Small intestine (tissue), 7 donors: ENCODE measurements around the gene NKD1. TPM values are rescaled to one million over a fixed set of nuclear protein-coding genes. Genes with fewer than 3 reads are reported as not detected.

Source experiments
- DNase-seq, 2 donors: peaks; one replicate each; pipeline versions ENCODE4 v3.0.0 to v3.0.0-alpha.2; 2013
- FAIRE-seq: peaks from 2 replicates; lab custom pipeline; 2012; peaks lifted over from hg19 to GRCh38; lab: Jason Lieb, UNC
- H3K27ac ChIP-seq, 3 donors: one replicate each; pipeline ENCODE4 v1.5.1; 2013; ENCODE audit warnings: low read length in 2 of 3, mild to moderate bottlenecking in 2 of 3, control low read depth in 1 of 3, inconsistent platforms in 1 of 3, low read depth in 1 of 3, moderate library complexity in 1 of 3
- H3K27me3 ChIP-seq, 3 donors: one replicate each; pipeline ENCODE4 v1.6.1; 2013; ENCODE audit warnings: low read length in 3 of 3, inconsistent platforms in 1 of 3; ENCODE audit not compliant: control insufficient read depth in 3 of 3, insufficient read depth in 3 of 3
- H3K36me3 ChIP-seq, 3 donors: one replicate each; pipeline ENCODE4 v1.6.1; 2013; ENCODE audit warnings: low read length in 3 of 3, inconsistent platforms in 1 of 3, low read depth in 1 of 3, mild to moderate bottlenecking in 1 of 3, moderate library complexity in 1 of 3; ENCODE audit not compliant: control insufficient read depth in 3 of 3, insufficient read depth in 2 of 3
- H3K4me1 ChIP-seq, 3 donors: one replicate each; pipeline ENCODE4 v1.6.1; 2013; ENCODE audit warnings: low read length in 2 of 3, inconsistent platforms in 1 of 3, low read depth in 1 of 3, mild to moderate bottlenecking in 1 of 3, moderate library complexity in 1 of 3; ENCODE audit not compliant: control insufficient read depth in 3 of 3, insufficient read depth in 2 of 3
- H3K4me3 ChIP-seq, 3 donors: one replicate each; pipeline ENCODE4 v1.5.1; 2013; ENCODE audit warnings: low read length in 3 of 3, control low read depth in 1 of 3, inconsistent platforms in 1 of 3, low read depth in 1 of 3, mild to moderate bottlenecking in 1 of 3, moderate library complexity in 1 of 3
- H3K9me3 ChIP-seq, 2 donors: one replicate each; pipeline ENCODE4 v1.6.1; 2013; ENCODE audit warnings: low read depth in 1 of 2, low read length in 1 of 2; ENCODE audit not compliant: control insufficient read depth in 2 of 2, insufficient read depth in 1 of 2
- WGBS, 3 donors: extraction: QIAGEN DNeasy Blood & Tissue Kit; methylation state at CpG; one replicate each; pipeline ENCODE4 v1.1.7; 2013; 5-methylcytosine and 5-hydroxymethylcytosine counted together
- polyA plus RNA-seq, 4 donors: library from polyadenylated mRNA; stranded (reverse) in 3 of 4; unstranded in 1 of 4; fragments of 200-250 nt in 3 of 4; fragments of 120-200 nt in 1 of 4; gene quantifications; one replicate each; pipeline versions ENCODE4 v1.2.1 to v1.2.3, GENCODE V29; 2013
- donor health status: healthy with polysubstance abuse.
- donor health status: control.
- donor health status: control.
- donor health status: Bipolar disorder and iron deficiency.
- donor health status: healthy.

Gene NKD1
- polyA plus RNA-seq, 4 donors = 0.22 to 2.9 (median 1.3) TPM

GRCh38 chr16:50602126-50602525 is 53.9 kb downstream of the NKD1 start:
- DNase-seq (no peak), FAIRE-seq (no peak)
- Histone ChIP-seq H3K27me3 (no peaks in the 10 kb centered on the region), H3K9me3 (no peaks in the 10 kb centered on the region), H3K4me3 (no peak overlapping the region), H3K27ac (peak overlapping the region in 1 of 3 donors; percentile 46), H3K36me3 (peaks cover 0 to 10% (median 0%) of the 10 kb centered on the region in 3 donors), H3K4me1 (peaks cover 0 to 10% (median 2%) of the 10 kb centered on the region in 3 donors)
- 39 to 73% (median 70%) methylated on average over 5 of the region's 5 CpGs for WGBS, 3 donors

- H3K36me3 ChIP-seq = peaks cover 0 to 10% (median 0%) of the 10 kb centered on the region in 3 donors
- peaks cover 0 to 10% (median 2%) of the 10 kb centered on the region in 3 donors for H3K4me1 ChIP-seq
- H3K9me3 ChIP-seq = no peaks in the 10 kb centered on the region
- 40 to 50% (median 46%) methylated on average over 14 of the region's 14 CpGs for WGBS, 3 donors
- FAIRE-seq = no peak
- peak overlapping the region in 2 of 3 donors; percentile 46 to 50 for H3K27ac ChIP-seq
- H3K4me3 ChIP-seq = no peak overlapping the region
- no peaks in the 10 kb centered on the region for H3K27me3 ChIP-seq
- peak in 1 of 2 donors; percentile 33 for DNase-seq
Observed at GRCh38 chr16:50602531-50603205, 54.5 kb downstream of the NKD1 start.

GRCh38 chr16:50603206-50604064 is 55.2 kb downstream of the NKD1 start:
- Histone ChIP-seq H3K4me1 (peaks cover 0 to 10% (median 2%) of the 10 kb centered on the region in 3 donors), H3K9me3 (no peaks in the 10 kb centered on the region), H3K4me3 (no peak overlapping the region), H3K27me3 (no peaks in the 10 kb centered on the region), H3K36me3 (peaks cover 0 to 10% (median 0%) of the 10 kb centered on the region in 3 donors), H3K27ac (peak overlapping the region in 2 of 3 donors; percentile 36 to 50)
- FAIRE-seq = no peak
- 57 to 77% (median 76%) methylated on average over 18 of the region's 18 CpGs for WGBS, 3 donors
- no peak for DNase-seq

- 78 to 91% (median 85%) methylated on average over 2 of the region's 2 CpGs for WGBS, 3 donors
- H3K27ac ChIP-seq = peak overlapping the region in 2 of 3 donors; percentile 36 to 50
- FAIRE-seq (no peak), DNase-seq (no peak)
- no peaks in the 10 kb centered on the region for H3K9me3 ChIP-seq
- no peak overlapping the region for H3K4me3 ChIP-seq
- H3K4me1 ChIP-seq = peaks cover 0 to 12% (median 2%) of the 10 kb centered on the region in 3 donors
- peaks cover 0 to 10% (median 0%) of the 10 kb centered on the region in 3 donors for H3K36me3 ChIP-seq
- no peaks in the 10 kb centered on the region for H3K27me3 ChIP-seq
Observed at GRCh38 chr16:50604065-50604418, 55.8 kb downstream of the NKD1 start.

GRCh38 chr16:50604610-50605009 is 56.4 kb downstream of the NKD1 start:
- DNase-seq = no peak
- H3K27ac ChIP-seq = no peak overlapping the region
- WGBS, 3 donors = 61 to 81% (median 67%) methylated on average over 4 of the region's 4 CpGs

GRCh38 chr16:50605733-50606430 is 57.7 kb downstream of the NKD1 start:
- Histone ChIP-seq H3K36me3 (peaks cover 0 to 7% (median 0%) of the 10 kb centered on the region in 3 donors), H3K27me3 (no peaks in the 10 kb centered on the region), H3K4me1 (peaks cover 0 to 20% (median 2%) of the 10 kb centered on the region in 3 donors), H3K4me3 (no peak overlapping the region), H3K27ac (no peak overlapping the region), H3K9me3 (no peaks in the 10 kb centered on the region)
- WGBS, 3 donors = 86 to 92% (median 89%) methylated on average over 19 of the region's 19 CpGs
- FAIRE-seq (no peak), DNase-seq (no peak)

More at GRCh38 chr16:50604610-50605009, 56.4 kb downstream of the NKD1 start:
- Histone ChIP-seq H3K4me1 (peaks cover 0 to 13% (median 2%) of the 10 kb centered on the region in 3 donors), H3K9me3 (no peaks in the 10 kb centered on the region), H3K4me3 (no peak overlapping the region), H3K27me3 (no peaks in the 10 kb centered on the region), H3K36me3 (peaks cover 0 to 10% (median 0%) of the 10 kb centered on the region in 3 donors)
- FAIRE-seq = no peak

GRCh38 chr16:50606431-50607050 is 58.3 kb downstream of the NKD1 start:
- H3K4me1 ChIP-seq = peaks cover 0 to 22% (median 1%) of the 10 kb centered on the region in 3 donors
- peaks cover 0 to 10% (median 0%) of the 10 kb centered on the region in 3 donors for H3K36me3 ChIP-seq
- H3K4me3 ChIP-seq = no peak overlapping the region
- FAIRE-seq (no peak), DNase-seq (no peak)
- H3K27me3 ChIP-seq = no peaks in the 10 kb centered on the region
- 83 to 91% (median 86%) methylated on average over 17 of the region's 17 CpGs for WGBS, 3 donors
- H3K27ac ChIP-seq = no peak overlapping the region
- H3K9me3 ChIP-seq = no peaks in the 10 kb centered on the region
